GM18861 (cell line): ENCODE results near the gene STK10.

ENCODE experiments used
- ATAC-seq: cut with Tn5 transposase; IDR thresholded peaks from one replicate; pipeline ENCODE4 v1.9.1; 2021; ENCODE audit not compliant: unreplicated experiment

The STK10 gene

GRCh38 chr5:172110921-172111851 is 76.8 kb downstream of the STK10 start:
- ATAC-seq = peak; percentile 75

GRCh38 chr5:172110260-172110815 is 77.7 kb downstream of the STK10 start:
- no peak for ATAC-seq

GRCh38 chr5:172109749-172110148 is 78.3 kb downstream of the STK10 start:
- ATAC-seq = no peak

- ATAC-seq = no peak
Measured at GRCh38 chr5:172107571-172107970, 80.5 kb downstream of the STK10 start.

- ATAC-seq = no peak
Measured at GRCh38 chr5:172106511-172107356, 81.3 kb downstream of the STK10 start.

- ATAC-seq = no peak
Measured at GRCh38 chr5:172105811-172106210, 82.2 kb downstream of the STK10 start.

- ATAC-seq = no peak
Measured at GRCh38 chr5:172104801-172105701, 83.0 kb downstream of the STK10 start.

GRCh38 chr5:172104021-172104420 is 84.0 kb downstream of the STK10 start:
- no peak for ATAC-seq

GRCh38 chr5:172102913-172103626 is 85.0 kb downstream of the STK10 start:
- no peak for ATAC-seq

GRCh38 chr5:172102218-172102870 is 85.7 kb downstream of the STK10 start:
- no peak for ATAC-seq

GRCh38 chr5:172101547-172102217 is 86.3 kb downstream of the STK10 start:
- ATAC-seq = no peak

GRCh38 chr5:172098883-172099282 is 89.1 kb downstream of the STK10 start:
- ATAC-seq = no peak

GRCh38 chr5:172098046-172098445 is 90.0 kb downstream of the STK10 start:
- no peak for ATAC-seq

- no peak for ATAC-seq
Measured at GRCh38 chr5:172097356-172097755, 90.7 kb downstream of the STK10 start.

- no peak for ATAC-seq
Measured at GRCh38 chr5:172096207-172096940, 91.7 kb downstream of the STK10 start.

- no peak for ATAC-seq
Measured at GRCh38 chr5:172095368-172096206, 92.4 kb downstream of the STK10 start.

- no peak for ATAC-seq
Measured at GRCh38 chr5:172093965-172094364, 94.1 kb downstream of the STK10 start.
